GM19452 (cell line): Measurements from ENCODE around the gene GRID1.

Experiments
- ATAC-seq: cut with Tn5 transposase; IDR thresholded peaks from one replicate; pipeline ENCODE4 v1.9.1; 2021; ENCODE audit not compliant: unreplicated experiment

Gene GRID1

GRCh38 chr10:86216886-86217285, 149.7 kb downstream of the GRID1 start:
- no peak for ATAC-seq

- no peak for ATAC-seq
Measured at GRCh38 chr10:86215712-86216111, 150.9 kb downstream of the GRID1 start.

GRCh38 chr10:86215046-86215445, 151.5 kb downstream of the GRID1 start:
- no peak for ATAC-seq

GRCh38 chr10:86213148-86213547, 153.4 kb downstream of the GRID1 start:
- no peak for ATAC-seq

- ATAC-seq, result no peak
Measured at GRCh38 chr10:86212391-86212700, 154.2 kb downstream of the GRID1 start.

- ATAC-seq, result no peak
Measured at GRCh38 chr10:86211691-86212390, 154.8 kb downstream of the GRID1 start.

GRCh38 chr10:86210416-86210815, 156.2 kb downstream of the GRID1 start:
- ATAC-seq, result no peak

- ATAC-seq, result no peak
Measured at GRCh38 chr10:86209726-86210125, 156.9 kb downstream of the GRID1 start.

GRCh38 chr10:86207226-86207625, 159.4 kb downstream of the GRID1 start:
- no peak for ATAC-seq

- no peak for ATAC-seq
Measured at GRCh38 chr10:86206240-86206579, 160.4 kb downstream of the GRID1 start.

GRCh38 chr10:86205306-86206239, 161.0 kb downstream of the GRID1 start:
- ATAC-seq, result no peak

GRCh38 chr10:86204421-86205305, 161.9 kb downstream of the GRID1 start:
- ATAC-seq, result no peak

- no peak for ATAC-seq
Measured at GRCh38 chr10:86203162-86203905, 163.3 kb downstream of the GRID1 start.

GRCh38 chr10:86202226-86202735, 164.3 kb downstream of the GRID1 start:
- ATAC-seq, result no peak

GRCh38 chr10:86200867-86201266, 165.7 kb downstream of the GRID1 start:
- ATAC-seq, result no peak

- ATAC-seq, result no peak
Measured at GRCh38 chr10:86200269-86200668, 166.3 kb downstream of the GRID1 start.

- no peak for ATAC-seq
Measured at GRCh38 chr10:86199041-86199440, 167.6 kb downstream of the GRID1 start.

GRCh38 chr10:86198271-86198670, 168.3 kb downstream of the GRID1 start:
- ATAC-seq, result no peak

- no peak for ATAC-seq
Measured at GRCh38 chr10:86197166-86197790, 169.3 kb downstream of the GRID1 start.

GRCh38 chr10:86195521-86196157, 171.0 kb downstream of the GRID1 start:
- no peak for ATAC-seq
